ENCODE data around the gene APOL1. TPM values are rescaled to one million over a fixed set of nuclear protein-coding genes. Genes with fewer than 3 reads are reported as not detected.

APOL1 gene
- total and polyA plus RNA-seq, 3 donors from 2014 or later, result 5.0 to 24.4 (median 9.4) TPM

DNA sequence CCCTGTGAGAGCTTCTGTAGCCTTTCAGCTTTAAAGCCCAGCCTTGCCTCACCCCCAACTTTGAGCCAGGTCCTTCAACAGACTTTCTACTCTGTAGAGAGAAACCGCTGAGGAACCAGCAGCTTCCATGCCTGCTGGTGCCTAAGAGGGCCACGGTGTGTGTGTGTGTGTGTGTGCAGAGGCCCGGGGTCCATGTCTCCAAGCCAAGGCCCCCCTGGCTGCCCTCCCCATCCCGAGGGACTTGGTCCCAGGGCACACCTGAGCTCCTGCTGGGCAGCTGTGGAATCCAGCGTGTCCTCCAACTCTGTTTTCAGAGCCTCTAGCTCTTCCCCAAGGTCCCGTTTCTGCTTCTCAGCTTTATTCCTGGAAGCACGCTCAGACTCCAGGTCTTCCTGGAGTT, 42.3 kb downstream of the APOL1 start:
- TF ChIP-seq POLR2A (IDR thresholded peaks at IDR 0.05), result no peak
- TF ChIP-seq CTCF (IDR thresholded peaks at IDR 0.05), result no peak
- Histone ChIP-seq H3K27ac (no peak overlapping the region), H3K27me3 (no peaks in the 10 kb centered on the region), H3K4me1 (no peaks in the 10 kb centered on the region), H3K4me3 (no peak overlapping the region), H3K36me3 (ENCODE audit: low read depth, missing control alignments) (no peaks in the 10 kb centered on the region), H3K9me3 (no peaks in the 10 kb centered on the region)
- WGBS, 2 donors, result 87% methylated on average over 5 to 7 of the region's 7 CpGs
- intact Hi-C loops (cut with DNase I; ENCODE audit: low total_unique reads), result no loop called here
- DNase-seq, result no peak

GRCh38 chr22:36296690-36297089, 43.8 kb downstream of the APOL1 start:
- Histone ChIP-seq H3K4me1 (no peaks in the 10 kb centered on the region), H3K9me3 (no peaks in the 10 kb centered on the region), H3K27me3 (no peaks in the 10 kb centered on the region), H3K36me3 (ENCODE audit: low read depth, missing control alignments) (no peaks in the 10 kb centered on the region), H3K4me3 (no peak overlapping the region), H3K27ac (no peak overlapping the region)
- TF ChIP-seq CTCF (IDR thresholded peaks at IDR 0.05), result no peak
- TF ChIP-seq POLR2A (IDR thresholded peaks at IDR 0.05), result no peak
- no peak for DNase-seq
- 94 to 97% methylated on average over 10 to 15 of the region's 15 CpGs for WGBS, 2 donors
- intact Hi-C loops (cut with DNase I; ENCODE audit: low total_unique reads), result no loop called here

DNA sequence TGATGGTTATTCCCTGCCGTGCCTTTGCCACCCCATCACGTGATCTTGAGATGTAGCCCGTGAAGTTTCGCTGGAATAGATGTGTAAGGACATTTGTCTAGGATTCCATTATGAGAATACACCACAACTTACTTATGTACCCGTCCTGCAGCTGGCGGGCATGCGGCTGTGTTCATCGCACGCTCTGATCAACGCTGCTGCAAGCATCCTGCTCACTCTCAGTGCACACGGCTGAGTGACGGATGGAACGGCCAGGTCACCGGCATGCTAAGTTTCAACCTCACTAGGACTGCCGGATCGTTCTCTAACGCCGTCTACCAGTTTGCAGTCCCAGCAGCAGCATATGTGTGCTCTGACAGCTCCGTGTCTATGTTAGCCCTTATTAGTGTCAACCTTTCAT, 44.6 kb downstream of the APOL1 start:
- DNase-seq, result no peak
- WGBS, 2 donors, result 84 to 87% methylated on average over 19 of the region's 19 CpGs
- intact Hi-C loops (cut with DNase I; ENCODE audit: low total_unique reads), result no loop called here
- no peak overlapping the region for H3K27ac ChIP-seq
- H3K9me3 ChIP-seq, result no peaks in the 10 kb centered on the region
- no peaks in the 10 kb centered on the region for H3K4me1 ChIP-seq
- no peaks in the 10 kb centered on the region for H3K36me3 ChIP-seq (ENCODE audit: low read depth, missing control alignments)
- H3K27me3 ChIP-seq, result no peaks in the 10 kb centered on the region
- H3K4me3 ChIP-seq, result no peak overlapping the region
- TF ChIP-seq CTCF (IDR thresholded peaks at IDR 0.05), result no peak
- TF ChIP-seq POLR2A (IDR thresholded peaks at IDR 0.05), result no peak

DNA sequence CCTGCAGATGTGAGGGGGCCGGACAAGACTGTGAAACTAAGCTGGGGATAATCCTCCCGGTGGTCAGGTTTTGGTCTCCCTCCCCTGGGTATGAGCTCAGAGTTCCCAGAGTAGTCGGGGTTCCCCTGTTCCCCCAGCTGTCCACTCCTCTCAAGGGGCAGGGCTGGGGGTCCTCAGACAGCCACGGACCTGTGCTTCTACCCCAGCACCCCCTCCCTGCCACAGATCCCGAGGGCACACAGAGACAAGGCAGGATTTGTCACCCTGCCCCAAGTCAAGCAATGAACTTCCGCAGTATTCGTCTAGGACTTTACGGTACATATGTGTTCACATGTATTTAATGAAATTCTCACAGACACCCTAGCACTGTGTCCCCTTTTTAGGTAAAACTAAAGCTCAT, 45.2 kb downstream of the APOL1 start:
- intact Hi-C loops (cut with DNase I; ENCODE audit: low total_unique reads), result no loop called here
- DNase-seq, result no peak
- TF ChIP-seq CTCF (IDR thresholded peaks at IDR 0.05) (no peak), POLR2A (IDR thresholded peaks at IDR 0.05) (no peak)
- H3K9me3 ChIP-seq, result no peaks in the 10 kb centered on the region
- H3K4me1 ChIP-seq, result no peaks in the 10 kb centered on the region
- WGBS, 2 donors, result 85 to 94% methylated on average over 8 of the region's 8 CpGs
- H3K27ac ChIP-seq, result no peak overlapping the region
- H3K27me3 ChIP-seq, result no peaks in the 10 kb centered on the region
- no peak overlapping the region for H3K4me3 ChIP-seq
- no peaks in the 10 kb centered on the region for H3K36me3 ChIP-seq (ENCODE audit: low read depth, missing control alignments)

- intact Hi-C loops (cut with DNase I; ENCODE audit: low total_unique reads), result no loop called here
- no peaks in the 10 kb centered on the region for H3K9me3 ChIP-seq
- no peaks in the 10 kb centered on the region for H3K36me3 ChIP-seq (ENCODE audit: low read depth, missing control alignments)
- WGBS, 2 donors, result 87 to 90% methylated on average over 13 of the region's 13 CpGs
- no peaks in the 10 kb centered on the region for H3K4me1 ChIP-seq
- no peak overlapping the region for H3K27ac ChIP-seq
- no peaks in the 10 kb centered on the region for H3K27me3 ChIP-seq
- DNase-seq, result no peak
- H3K4me3 ChIP-seq, result no peak overlapping the region
- TF ChIP-seq CTCF (IDR thresholded peaks at IDR 0.05), result no peak
- no peak for TF ChIP-seq POLR2A (IDR thresholded peaks at IDR 0.05)
These were observed 45.7 kb downstream of the APOL1 start for GRCh38 chr22:36298601-36299000.

All from testis (tissue), 3 donors.